DMS53 treated with DMSO at 0.1 percent for 48 hours (cell line): ENCODE data around the gene KLK10.
"Not testable (repeated sequence)": the region's sequence is repeated elsewhere in the genome, so short reads cannot be mapped to it uniquely, and the experiment has no call there.

Source experiments
- DNase-seq: peaks from one replicate; lab custom pipeline; 2025; ENCODE audit not compliant: unreplicated experiment; lab: John Stamatoyannopoulos, UW

KLK10 gene

GRCh38 chr19:51002542-51003311 lies 16.8 kb downstream of the KLK10 start:
- no peak for DNase-seq

- no peak for DNase-seq
Observed at GRCh38 chr19:51002089-51002532, 17.4 kb downstream of the KLK10 start.

- DNase-seq = no peak
Observed at GRCh38 chr19:51001515-51001914, 18.0 kb downstream of the KLK10 start, which contains the start of gene KLK8. Gene KLK8 (minus strand): TSS chr19:51001604. CDS start chr19:51001167, 437 bp downstream.

GRCh38 chr19:51000981-51001380 lies 18.5 kb downstream of the KLK10 start:
- no peak for DNase-seq

GRCh38 chr19:51000426-51000825 lies 19.1 kb downstream of the KLK10 start:
- no peak for DNase-seq

GRCh38 chr19:50998686-50999085 lies 20.8 kb downstream of the KLK10 start:
- no peak for DNase-seq

- DNase-seq = no peak
Observed at GRCh38 chr19:50998061-50998460, 21.4 kb downstream of the KLK10 start.

- no peak for DNase-seq
Observed at GRCh38 chr19:50994129-50994528, 25.4 kb downstream of the KLK10 start.

GRCh38 chr19:50992666-50993035 lies 26.9 kb downstream of the KLK10 start:
- no peak for DNase-seq

GRCh38 chr19:50984416-50984815 lies 35.1 kb downstream of the KLK10 start:
- DNase-seq = not testable (repeated sequence)

GRCh38 chr19:50983625-50984292 lies 35.8 kb downstream of the KLK10 start, which contains the start of gene KLK7:
Gene KLK7 (minus strand): TSS chr19:50983917. CDS start chr19:50982399, 1,518 bp downstream.
- DNase-seq = no peak

GRCh38 chr19:50982186-50982585 lies 37.3 kb downstream of the KLK10 start:
- DNase-seq = no peak

GRCh38 chr19:50981587-50982146 lies 37.8 kb downstream of the KLK10 start:
- no peak for DNase-seq

GRCh38 chr19:50980208-50980607 lies 39.3 kb downstream of the KLK10 start:
- no peak for DNase-seq

GRCh38 chr19:50979758-50980157 lies 39.8 kb downstream of the KLK10 start:
- DNase-seq = no peak

GRCh38 chr19:50978772-50979390 lies 40.6 kb downstream of the KLK10 start:
- DNase-seq = no peak

- DNase-seq = no peak
Observed at GRCh38 chr19:50977626-50978025, 41.9 kb downstream of the KLK10 start.

GRCh38 chr19:50975766-50976165 lies 43.7 kb downstream of the KLK10 start:
- peak; percentile 11 for DNase-seq

- DNase-seq = no peak
Observed at GRCh38 chr19:50974702-50975556, 44.6 kb downstream of the KLK10 start.

- DNase-seq = no peak
Observed at GRCh38 chr19:50972795-50973376, 46.6 kb downstream of the KLK10 start.
